Thoracic aorta (tissue), 2 donors: Measurements from ENCODE around the gene CEACAM1. TPM values are rescaled to one million over a fixed set of nuclear protein-coding genes. Genes with fewer than 3 reads are reported as not detected.

Experiments used
- ATAC-seq: fragments of 150-250 bp; one replicate; pipeline ENCODE4 v1.8.0; 2017; ENCODE audit warnings: low read depth; ENCODE audit not compliant: insufficient number of reproducible peaks, low FRiP score
- DNase-seq: peaks from one replicate; pipeline ENCODE4 v3.0.0-alpha.2; 2020; ENCODE audit warnings: low spot score
- H3K27ac ChIP-seq, 2 donors: fragments of 200-600 bp; sonication (generic); 1 replicate in 1 of 2; 2 replicates in 1 of 2; pipeline ENCODE4 v1.5.1; 2016; ENCODE audit warnings: mild to moderate bottlenecking in 2 of 2, moderate library complexity in 2 of 2
- H3K27me3 ChIP-seq: fragments of 200-600 bp; sonication (generic); replicated peaks from 2 replicates; pipeline ENCODE4 v1.6.0; 2016; ENCODE audit warnings: mild to moderate bottlenecking; ENCODE audit not compliant: insufficient read depth
- H3K36me3 ChIP-seq: fragments of 200-600 bp; sonication (generic); one replicate; pipeline ENCODE4 v1.5.1; 2016
- H3K4me1 ChIP-seq, 2 donors: fragments of 200-600 bp; sonication (generic); 1 replicate in 1 of 2; 2 replicates in 1 of 2; pipeline versions ENCODE4 v1.5.1 to v1.6.0; 2016; ENCODE audit warnings: low read depth in 2 of 2, mild to moderate bottlenecking in 1 of 2; ENCODE audit not compliant: control insufficient read depth in 1 of 2
- H3K4me3 ChIP-seq: fragments of 200-600 bp; sonication (generic); 2 replicates; pipeline ENCODE4 v1.5.1; 2016; ENCODE audit warnings: mild to moderate bottlenecking
- H3K9me3 ChIP-seq: fragments of 200-600 bp; sonication (generic); 2 replicates; pipeline ENCODE4 v1.5.1; 2016
- CTCF ChIP-seq: fragments of 200-600 bp; sonication (generic); IDR thresholded peaks from one replicate; pipeline ENCODE4 v1.5.1; 2019; ENCODE audit warnings: antibody characterized with exemption
- total RNA-seq, 2 donors: library from RNA; depleted of rRNA; stranded (reverse); fragments of >200 nt; gene quantifications; one replicate each; pipeline versions ENCODE4 v1.1.0 to v1.2.3, GENCODE V29; 2016

Gene CEACAM1
- total RNA-seq, 2 donors from 2014 or later: 2.2 to 4.6 TPM

- H3K27ac ChIP-seq: no peak overlapping the region
- no peaks in the 10 kb centered on the region for H3K9me3 ChIP-seq
- DNase-seq: no peak
- H3K27me3 ChIP-seq: no peaks in the 10 kb centered on the region
- H3K4me1 ChIP-seq: no peaks in the 10 kb centered on the region
- TF ChIP-seq CTCF: no peak
- ATAC-seq: no peak
- H3K36me3 ChIP-seq: no peaks in the 10 kb centered on the region
- H3K4me3 ChIP-seq: no peak overlapping the region
Measured at GRCh38 chr19:42547929-42548328, 19.6 kb upstream of the CEACAM1 start.

- H3K4me3 ChIP-seq: no peak overlapping the region
- TF ChIP-seq CTCF: no peak
- ATAC-seq (no peak), DNase-seq (no peak)
- H3K27ac ChIP-seq: no peak overlapping the region
- H3K36me3 ChIP-seq: no peaks in the 10 kb centered on the region
- no peaks in the 10 kb centered on the region for H3K27me3 ChIP-seq
- no peaks in the 10 kb centered on the region for H3K9me3 ChIP-seq
- H3K4me1 ChIP-seq: no peaks in the 10 kb centered on the region
Measured at GRCh38 chr19:42546831-42547500, 18.7 kb upstream of the CEACAM1 start.

GRCh38 chr19:42544146-42544545, 15.9 kb upstream of the CEACAM1 start:
- no peak for ATAC-seq
- no peak overlapping the region for H3K27ac ChIP-seq
- no peak overlapping the region for H3K4me3 ChIP-seq
- no peak for TF ChIP-seq CTCF
- H3K9me3 ChIP-seq: no peaks in the 10 kb centered on the region
- no peaks in the 10 kb centered on the region for H3K36me3 ChIP-seq
- no peaks in the 10 kb centered on the region for H3K4me1 ChIP-seq
- H3K27me3 ChIP-seq: no peaks in the 10 kb centered on the region
- no peak for DNase-seq

GRCh38 chr19:42542791-42543190, 14.5 kb upstream of the CEACAM1 start:
- no peak overlapping the region for H3K4me3 ChIP-seq
- ATAC-seq: no peak
- no peak for DNase-seq

GRCh38 chr19:42540071-42540553, 11.8 kb upstream of the CEACAM1 start:
- H3K9me3 ChIP-seq: no peaks in the 10 kb centered on the region
- no peak for DNase-seq
- no peaks in the 10 kb centered on the region for H3K36me3 ChIP-seq
- no peaks in the 10 kb centered on the region for H3K27me3 ChIP-seq
- TF ChIP-seq CTCF: no peak
- no peak for ATAC-seq
- no peaks in the 10 kb centered on the region for H3K4me1 ChIP-seq
- no peak overlapping the region for H3K4me3 ChIP-seq
- H3K27ac ChIP-seq: no peak overlapping the region

More at GRCh38 chr19:42542791-42543190, 14.5 kb upstream of the CEACAM1 start:
- Histone ChIP-seq H3K9me3 (no peaks in the 10 kb centered on the region), H3K4me1 (no peaks in the 10 kb centered on the region), H3K27ac (no peak overlapping the region), H3K27me3 (no peaks in the 10 kb centered on the region), H3K36me3 (no peaks in the 10 kb centered on the region)
- no peak for TF ChIP-seq CTCF
